Loucy (cell line): ENCODE results near the gene LCE3B.

ENCODE experiments used
- EZH2phosphoT487 ChIP-seq: fragments of 200-600 bp; IDR thresholded peaks from 2 replicates; pipeline ENCODE4 v1.6.1; 2018; ENCODE audit warnings: antibody characterized with exemption, mild to moderate bottlenecking, moderate library complexity, borderline replicate concordance
- TF ChIP-seq, protein P1 (sequence below): fragments of 200-600 bp; sonication (generic); conservative IDR thresholded peaks from 2 replicates; pipeline ENCODE4 v1.5.1; 2014; ENCODE audit warnings: mild to moderate bottlenecking, antibody characterized with exemption, low read length

GRCh38 chr1:152663098-152663497, 49.5 kb downstream of the LCE3B start, which contains the start of gene LCE2D:
- TF ChIP-seq, protein P1, sequence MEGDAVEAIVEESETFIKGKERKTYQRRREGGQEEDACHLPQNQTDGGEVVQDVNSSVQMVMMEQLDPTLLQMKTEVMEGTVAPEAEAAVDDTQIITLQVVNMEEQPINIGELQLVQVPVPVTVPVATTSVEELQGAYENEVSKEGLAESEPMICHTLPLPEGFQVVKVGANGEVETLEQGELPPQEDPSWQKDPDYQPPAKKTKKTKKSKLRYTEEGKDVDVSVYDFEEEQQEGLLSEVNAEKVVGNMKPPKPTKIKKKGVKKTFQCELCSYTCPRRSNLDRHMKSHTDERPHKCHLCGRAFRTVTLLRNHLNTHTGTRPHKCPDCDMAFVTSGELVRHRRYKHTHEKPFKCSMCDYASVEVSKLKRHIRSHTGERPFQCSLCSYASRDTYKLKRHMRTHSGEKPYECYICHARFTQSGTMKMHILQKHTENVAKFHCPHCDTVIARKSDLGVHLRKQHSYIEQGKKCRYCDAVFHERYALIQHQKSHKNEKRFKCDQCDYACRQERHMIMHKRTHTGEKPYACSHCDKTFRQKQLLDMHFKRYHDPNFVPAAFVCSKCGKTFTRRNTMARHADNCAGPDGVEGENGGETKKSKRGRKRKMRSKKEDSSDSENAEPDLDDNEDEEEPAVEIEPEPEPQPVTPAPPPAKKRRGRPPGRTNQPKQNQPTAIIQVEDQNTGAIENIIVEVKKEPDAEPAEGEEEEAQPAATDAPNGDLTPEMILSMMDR = no peak
- no peak for TF ChIP-seq EZH2phosphoT487
